Ishikawa (cell line): ENCODE results near the gene CNTNAP5.

ENCODE experiments used
- EP300 ChIP-seq: IDR thresholded peaks from 2 replicates; pipeline ENCODE4 v1.6.1; 2012; ENCODE audit warnings: borderline replicate concordance
- RAD21 ChIP-seq: IDR thresholded peaks from 2 replicates; pipeline ENCODE4 v1.6.1; 2012; ENCODE audit warnings: low read depth
- REST ChIP-seq: IDR thresholded peaks from 2 replicates; pipeline ENCODE4 v1.6.1; 2012; ENCODE audit warnings: low read depth, mild to moderate bottlenecking
- TAF1 ChIP-seq: IDR thresholded peaks from 2 replicates; pipeline ENCODE4 v1.6.1; 2012; ENCODE audit warnings: low read depth, mild to moderate bottlenecking
- USF1 ChIP-seq: IDR thresholded peaks from 2 replicates; pipeline ENCODE4 v1.6.1; 2012

GRCh38 chr2:124246170-124246569 is 221.1 kb downstream of the CNTNAP5 start:
- TF ChIP-seq TAF1, result no peak
- TF ChIP-seq USF1, result no peak
- no peak for TF ChIP-seq EP300
- no peak for TF ChIP-seq RAD21
- TF ChIP-seq REST, result no peak
